Heart left ventricle (tissue), 13 donors: ENCODE data around the gene MAST4.

ENCODE experiments used
- POLR2A ChIP-seq, 2 donors: fragments of 450-650 bp; IDR thresholded peaks; one replicate each; pipeline ENCODE4 v1.6.1; 2017; ENCODE audit warnings: antibody characterized with exemption in 2 of 2, mild to moderate bottlenecking in 2 of 2, moderate library complexity in 2 of 2
- TF ChIP-seq, protein P1 (sequence below), 12 donors: fragments of 200-600 bp; sonication (generic) in 4 of 12; IDR thresholded peaks; one replicate each; pipeline versions ENCODE4 v1.5.0 to v1.8.0; 2018 to 2022; ENCODE audit warnings: antibody characterized with exemption in 12 of 12, mild to moderate bottlenecking in 5 of 12
- donor health status: ischemic (EF 13 %, LVEDD 7.1; RV severe dilation, severe dysfunction).
- donor health status: DM: no; HTN: yes; CAD: no.
- donor health status: DM: no; HTN: no; CAD: no.
- donor health status: ischemic (EF 25% LVEDD 6.9; RV normal size, moderate dysfunction).
- donor health status: ischemic (EF 25% LVEDD 5.7; RV mildly dilated, moderate dysfunction).
- donor health status: ischemic (EF 35%, LVEDD 5.7; RV mildly dilated, moderate dysfunction).
- donor health status: nonischemic (EF 11% LVEDD 7.7; RV severe dilation, severe dysfunction).
- donor health status: DM: yes; HTN: yes; CAD: no.
- donor health status: PGD.
- donor health status: ischemic (EF 29% LVEDD 5.4; RV normal size, mild dysfunction).
- donor health status: nonischemic (EF 23%, LVEDD 6.1; RV moderate dilation, normal function).

DNA sequence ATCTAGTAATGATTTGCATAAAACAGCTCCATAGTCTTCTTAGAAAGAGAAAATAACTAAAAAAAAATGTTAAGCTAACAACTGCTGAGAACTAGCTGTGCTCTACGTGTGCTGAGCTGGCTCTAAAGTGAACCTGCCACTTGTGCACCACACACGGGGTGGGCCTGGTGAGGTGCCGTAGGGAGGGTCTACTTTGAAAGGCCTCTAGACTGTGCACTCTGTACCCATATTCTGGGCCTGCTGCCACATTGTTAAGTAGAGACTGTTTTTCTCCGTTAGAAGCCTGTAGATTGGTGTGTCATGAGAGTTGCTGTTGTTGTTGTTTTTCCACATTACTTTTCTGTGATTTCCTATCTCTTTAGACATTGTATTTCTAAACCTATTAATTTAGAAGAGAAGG is 506.5 kb downstream of the MAST4 start:
- TF ChIP-seq, protein P1, sequence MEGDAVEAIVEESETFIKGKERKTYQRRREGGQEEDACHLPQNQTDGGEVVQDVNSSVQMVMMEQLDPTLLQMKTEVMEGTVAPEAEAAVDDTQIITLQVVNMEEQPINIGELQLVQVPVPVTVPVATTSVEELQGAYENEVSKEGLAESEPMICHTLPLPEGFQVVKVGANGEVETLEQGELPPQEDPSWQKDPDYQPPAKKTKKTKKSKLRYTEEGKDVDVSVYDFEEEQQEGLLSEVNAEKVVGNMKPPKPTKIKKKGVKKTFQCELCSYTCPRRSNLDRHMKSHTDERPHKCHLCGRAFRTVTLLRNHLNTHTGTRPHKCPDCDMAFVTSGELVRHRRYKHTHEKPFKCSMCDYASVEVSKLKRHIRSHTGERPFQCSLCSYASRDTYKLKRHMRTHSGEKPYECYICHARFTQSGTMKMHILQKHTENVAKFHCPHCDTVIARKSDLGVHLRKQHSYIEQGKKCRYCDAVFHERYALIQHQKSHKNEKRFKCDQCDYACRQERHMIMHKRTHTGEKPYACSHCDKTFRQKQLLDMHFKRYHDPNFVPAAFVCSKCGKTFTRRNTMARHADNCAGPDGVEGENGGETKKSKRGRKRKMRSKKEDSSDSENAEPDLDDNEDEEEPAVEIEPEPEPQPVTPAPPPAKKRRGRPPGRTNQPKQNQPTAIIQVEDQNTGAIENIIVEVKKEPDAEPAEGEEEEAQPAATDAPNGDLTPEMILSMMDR (IDR thresholded peaks at IDR 0.05) = no peak
- no peak for TF ChIP-seq POLR2A (IDR thresholded peaks at IDR 0.05)
